Skeletal muscle tissue (tissue), 4 donors: ENCODE data around the gene ST6GALNAC3. TPM values are rescaled to one million over a fixed set of nuclear protein-coding genes. Genes with fewer than 3 reads are reported as not detected.
"Not testable (repeated sequence)": the region's sequence is repeated elsewhere in the genome, so short reads cannot be mapped to it uniquely, and the experiment has no call there.

Source experiments
- H3K27ac ChIP-seq: one replicate; pipeline ENCODE4 v1.7.0; 2013; ENCODE audit warnings: mild to moderate bottlenecking, low read depth, low read length, inconsistent platforms
- H3K27me3 ChIP-seq, 3 donors: one replicate each; pipeline ENCODE4 v1.7.0; 2013; ENCODE audit warnings: low read length in 3 of 3; ENCODE audit not compliant: control insufficient read depth in 3 of 3, insufficient read depth in 3 of 3
- H3K36me3 ChIP-seq, 3 donors: one replicate each; pipeline ENCODE4 v1.7.0; 2013; ENCODE audit warnings: low read length in 3 of 3; ENCODE audit not compliant: control insufficient read depth in 3 of 3, insufficient read depth in 3 of 3
- H3K4me1 ChIP-seq, 3 donors: one replicate each; pipeline ENCODE4 v1.7.0; 2013; ENCODE audit warnings: low read length in 3 of 3, mild to moderate bottlenecking in 3 of 3; ENCODE audit not compliant: control insufficient read depth in 3 of 3, insufficient read depth in 3 of 3
- H3K4me3 ChIP-seq, 3 donors: one replicate each; pipeline ENCODE4 v1.7.0; 2013; ENCODE audit warnings: low read length in 3 of 3
- H3K9ac ChIP-seq, 3 donors: one replicate each; pipeline ENCODE4 v1.7.0; 2013; ENCODE audit warnings: low read length in 3 of 3, mild to moderate bottlenecking in 3 of 3, moderate library complexity in 2 of 3, low read depth in 1 of 3
- H3K9me3 ChIP-seq, 3 donors: one replicate each; pipeline ENCODE4 v1.7.0; 2013; ENCODE audit warnings: low read length in 3 of 3; ENCODE audit not compliant: control insufficient read depth in 3 of 3
- total RNA-seq: library from RNA; depleted of rRNA; stranded (reverse); fragments of >200 nt; gene quantifications from one replicate; pipeline ENCODE4 v1.2.3, GENCODE V29; 2014
- donor health status: Osteomylitis.

Gene ST6GALNAC3
- total RNA-seq, 1 donor from 2014 or later: 3.7 TPM

DNA sequence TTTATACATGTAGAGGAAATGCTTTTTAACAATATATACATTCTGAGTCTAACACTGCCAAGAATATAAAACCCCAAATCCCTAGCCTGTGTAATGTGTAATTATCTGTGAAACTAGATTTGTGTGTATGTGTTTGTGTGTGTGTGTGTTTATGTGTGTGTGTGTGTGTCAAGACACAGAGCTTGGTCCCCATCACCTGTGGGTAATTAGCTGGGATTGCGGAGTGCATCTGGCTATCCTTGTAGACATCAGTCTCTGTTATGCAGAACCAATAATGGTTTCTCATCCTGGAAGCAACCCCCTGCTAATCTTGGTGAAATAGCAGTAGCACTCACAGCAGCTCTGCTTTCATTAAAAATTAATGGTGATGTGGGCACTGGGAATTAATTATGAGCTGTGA lies 26.3 kb upstream of the ST6GALNAC3 start:
- Histone ChIP-seq H3K4me1 (no peaks in the 10 kb centered on the region), H3K9me3 (no peaks in the 10 kb centered on the region), H3K9ac (no peak overlapping the region), H3K27ac (no peak overlapping the region), H3K36me3 (no peaks in the 10 kb centered on the region), H3K27me3 (no peaks in the 10 kb centered on the region), H3K4me3 (no peak overlapping the region)

- no peaks in the 10 kb centered on the region for H3K36me3 ChIP-seq
- H3K4me1 ChIP-seq: no peaks in the 10 kb centered on the region
- no peaks in the 10 kb centered on the region for H3K9me3 ChIP-seq
- H3K4me3 ChIP-seq: no peak overlapping the region
- H3K27ac ChIP-seq: no peak overlapping the region
- H3K9ac ChIP-seq: no peak overlapping the region
- H3K27me3 ChIP-seq: no peaks in the 10 kb centered on the region
Measured at GRCh38 chr1:76048926-76049325, 25.6 kb upstream of the ST6GALNAC3 start.

GRCh38 chr1:76049498-76049897 lies 25.0 kb upstream of the ST6GALNAC3 start:
- Histone ChIP-seq H3K9me3 (no peaks in the 10 kb centered on the region), H3K9ac (no peak overlapping the region), H3K27ac (no peak overlapping the region), H3K4me1 (no peaks in the 10 kb centered on the region), H3K4me3 (no peak overlapping the region), H3K27me3 (no peaks in the 10 kb centered on the region), H3K36me3 (no peaks in the 10 kb centered on the region)

GRCh38 chr1:76050073-76050472 lies 24.5 kb upstream of the ST6GALNAC3 start:
- not testable (repeated sequence) for H3K9ac ChIP-seq

DNA sequence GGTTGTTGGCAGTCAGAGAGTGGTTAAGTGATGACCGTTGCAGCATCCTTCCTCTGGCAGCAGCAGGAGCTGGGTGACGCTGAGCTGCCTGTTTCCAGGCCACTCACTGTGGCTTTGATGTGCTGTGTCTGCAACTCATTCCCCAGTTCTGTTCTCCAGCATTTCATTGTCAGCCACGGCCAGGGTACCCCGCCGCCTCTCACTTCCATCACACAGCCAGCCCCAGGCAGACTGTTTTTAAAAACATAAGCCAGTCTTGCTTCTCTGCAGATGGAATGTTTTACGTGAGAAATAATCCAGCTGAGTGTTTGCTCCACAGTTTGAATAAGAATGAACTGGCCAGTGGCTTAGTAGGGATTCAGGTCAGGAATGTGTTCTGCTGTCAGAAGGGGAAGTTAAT lies 21.5 kb upstream of the ST6GALNAC3 start:
- Histone ChIP-seq H3K9me3 (no peaks in the 10 kb centered on the region), H3K4me1 (no peaks in the 10 kb centered on the region), H3K36me3 (no peaks in the 10 kb centered on the region), H3K27me3 (no peaks in the 10 kb centered on the region), H3K27ac (no peak overlapping the region), H3K4me3 (no peak overlapping the region), H3K9ac (no peak overlapping the region)

More at GRCh38 chr1:76050073-76050472, 24.5 kb upstream of the ST6GALNAC3 start:
- H3K27ac ChIP-seq, H3K4me3 ChIP-seq, H3K9me3 ChIP-seq, H3K36me3 ChIP-seq, H3K4me1 ChIP-seq, H3K27me3 ChIP-seq: not testable (repeated sequence)

- Histone ChIP-seq H3K27me3 (no peaks in the 10 kb centered on the region), H3K9ac (no peak overlapping the region), H3K9me3 (no peaks in the 10 kb centered on the region), H3K4me1 (no peaks in the 10 kb centered on the region), H3K4me3 (no peak overlapping the region), H3K27ac (no peak overlapping the region), H3K36me3 (no peaks in the 10 kb centered on the region)
Measured at GRCh38 chr1:76054359-76054758, 20.2 kb upstream of the ST6GALNAC3 start.

GRCh38 chr1:76055987-76056386 lies 18.6 kb upstream of the ST6GALNAC3 start:
- no peak overlapping the region for H3K27ac ChIP-seq
- no peaks in the 10 kb centered on the region for H3K36me3 ChIP-seq
- no peaks in the 10 kb centered on the region for H3K4me1 ChIP-seq
- no peaks in the 10 kb centered on the region for H3K9me3 ChIP-seq
- H3K9ac ChIP-seq: no peak overlapping the region
- no peaks in the 10 kb centered on the region for H3K27me3 ChIP-seq
- no peak overlapping the region for H3K4me3 ChIP-seq

DNA sequence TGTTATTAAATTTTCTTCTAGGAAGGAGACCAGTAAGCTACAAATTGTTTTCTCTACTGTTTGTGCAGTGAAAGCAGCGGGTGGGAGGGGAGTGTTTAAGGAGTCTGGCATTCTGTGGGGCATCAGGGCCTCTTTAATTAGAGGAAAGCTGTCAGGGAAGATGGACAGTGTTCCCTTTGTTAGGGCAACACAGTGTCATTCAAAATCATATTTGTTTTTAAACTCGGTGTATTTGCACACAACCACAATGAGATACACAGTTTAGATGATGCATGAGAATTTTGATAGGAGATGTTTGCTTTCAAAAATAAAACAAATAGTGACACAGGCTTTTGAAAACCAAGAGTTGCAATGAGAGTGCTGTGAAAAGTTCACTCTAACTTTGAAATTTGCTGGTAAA lies 15.1 kb upstream of the ST6GALNAC3 start:
- Histone ChIP-seq H3K36me3 (no peaks in the 10 kb centered on the region), H3K9me3 (no peaks in the 10 kb centered on the region), H3K27ac (no peak overlapping the region), H3K4me3 (no peak overlapping the region), H3K27me3 (no peaks in the 10 kb centered on the region), H3K4me1 (no peaks in the 10 kb centered on the region), H3K9ac (no peak overlapping the region)

DNA sequence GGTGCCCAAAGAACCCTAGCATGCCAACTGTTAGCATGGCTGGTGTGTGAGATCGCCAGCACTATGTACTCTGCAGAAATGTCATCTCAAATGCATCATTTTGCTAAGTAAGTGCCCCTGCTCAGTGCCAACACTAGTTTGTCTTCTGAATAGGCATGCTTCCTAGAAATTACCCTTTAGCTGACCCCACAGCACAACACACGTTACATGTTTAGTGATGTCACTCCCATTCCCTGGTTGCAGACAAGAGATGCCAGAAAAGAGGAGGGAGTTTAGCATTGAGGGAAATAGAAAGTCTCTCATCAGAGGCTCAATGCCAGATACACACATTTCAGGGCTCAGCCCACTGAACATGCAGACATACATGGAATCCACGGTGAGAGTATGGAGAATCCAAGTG lies 9.3 kb upstream of the ST6GALNAC3 start:
- Histone ChIP-seq H3K27me3 (peaks cover 0 to 4% (median 0%) of the 10 kb centered on the region in 3 donors), H3K4me1 (no peaks in the 10 kb centered on the region), H3K9me3 (no peaks in the 10 kb centered on the region), H3K36me3 (no peaks in the 10 kb centered on the region), H3K9ac (no peak overlapping the region), H3K4me3 (no peak overlapping the region), H3K27ac (no peak overlapping the region)

- no peak overlapping the region for H3K9ac ChIP-seq
- no peak overlapping the region for H3K27ac ChIP-seq
- H3K9me3 ChIP-seq: no peaks in the 10 kb centered on the region
- H3K4me1 ChIP-seq: no peaks in the 10 kb centered on the region
- H3K36me3 ChIP-seq: no peaks in the 10 kb centered on the region
- no peak overlapping the region for H3K4me3 ChIP-seq
- H3K27me3 ChIP-seq: peaks cover 0 to 4% (median 0%) of the 10 kb centered on the region in 3 donors
Measured at GRCh38 chr1:76066394-76066793, 8.2 kb upstream of the ST6GALNAC3 start.

GRCh38 chr1:76068542-76068941 lies 6.0 kb upstream of the ST6GALNAC3 start:
- no peaks in the 10 kb centered on the region for H3K9me3 ChIP-seq
- H3K4me3 ChIP-seq: no peak overlapping the region
- H3K27me3 ChIP-seq: peaks cover 0 to 4% (median 0%) of the 10 kb centered on the region in 3 donors
- no peak overlapping the region for H3K9ac ChIP-seq
- no peak overlapping the region for H3K27ac ChIP-seq
- H3K4me1 ChIP-seq: no peaks in the 10 kb centered on the region
- no peaks in the 10 kb centered on the region for H3K36me3 ChIP-seq
